ENCODE data around the gene GGA2.
A peak's percentile ranks its signal among the peaks of the same experiment; 100 is the strongest.
"Not testable (repeated sequence)": the region's sequence is repeated elsewhere in the genome, so short reads cannot be mapped to it uniquely, and the experiment has no call there.

The GGA2 gene

GRCh38 chr16:23484510-23485256 is 25.6 kb downstream of the GGA2 start:
- peak overlapping the region; percentile 57 for H3K27ac Mint-ChIP-seq
- no peak overlapping the region for H3K4me3 Mint-ChIP-seq
- no peaks in the 10 kb centered on the region for H3K27me3 Mint-ChIP-seq
- H3K9me3 Mint-ChIP-seq: no peaks in the 10 kb centered on the region
- H3K4me1 Mint-ChIP-seq (ENCODE audit: low read depth): peaks cover 5% of the 10 kb centered on the region
- DNase-seq: no peak
- H3K36me3 Mint-ChIP-seq (ENCODE audit: low read depth): peaks cover 96% of the 10 kb centered on the region

DNA sequence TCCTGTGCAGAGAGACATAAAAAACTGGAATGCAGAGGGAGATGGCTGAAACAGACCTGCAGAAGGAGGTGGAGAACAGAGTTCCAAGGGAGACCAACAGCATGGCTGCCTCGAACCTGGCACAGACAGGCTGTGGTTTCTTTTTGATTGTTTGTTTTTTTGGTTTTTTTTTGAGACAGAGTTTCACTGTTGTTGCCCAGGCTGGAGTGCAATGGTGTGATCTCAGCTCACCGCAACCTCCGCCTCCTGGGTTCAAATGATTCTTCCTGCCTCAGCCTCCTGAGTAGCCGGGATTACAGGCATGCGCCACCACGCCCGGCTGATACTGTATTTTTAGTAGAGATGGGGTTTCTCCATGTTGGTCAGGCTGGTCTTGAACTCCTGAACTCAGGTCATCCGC is 26.8 kb downstream of the GGA2 start:
- not testable (repeated sequence) for H3K9me3 Mint-ChIP-seq; DNase-seq; H3K4me1 Mint-ChIP-seq (ENCODE audit: low read depth); H3K4me3 Mint-ChIP-seq; H3K27me3 Mint-ChIP-seq
- Mint-ChIP-seq H3K36me3 (ENCODE audit: low read depth) (peaks cover 96% of the 10 kb centered on the region), H3K27ac (peak overlapping the region; percentile 80)

GRCh38 chr16:23482778-23483177 is 27.5 kb downstream of the GGA2 start:
- Mint-ChIP-seq H3K4me1 (ENCODE audit: low read depth) (peaks cover 5% of the 10 kb centered on the region), H3K27ac (peak overlapping the region; percentile 80), H3K9me3 (no peaks in the 10 kb centered on the region), H3K4me3 (no peak overlapping the region), H3K36me3 (ENCODE audit: low read depth) (peaks cover 95% of the 10 kb centered on the region), H3K27me3 (no peaks in the 10 kb centered on the region)
- DNase-seq: peak; percentile 52

DNA sequence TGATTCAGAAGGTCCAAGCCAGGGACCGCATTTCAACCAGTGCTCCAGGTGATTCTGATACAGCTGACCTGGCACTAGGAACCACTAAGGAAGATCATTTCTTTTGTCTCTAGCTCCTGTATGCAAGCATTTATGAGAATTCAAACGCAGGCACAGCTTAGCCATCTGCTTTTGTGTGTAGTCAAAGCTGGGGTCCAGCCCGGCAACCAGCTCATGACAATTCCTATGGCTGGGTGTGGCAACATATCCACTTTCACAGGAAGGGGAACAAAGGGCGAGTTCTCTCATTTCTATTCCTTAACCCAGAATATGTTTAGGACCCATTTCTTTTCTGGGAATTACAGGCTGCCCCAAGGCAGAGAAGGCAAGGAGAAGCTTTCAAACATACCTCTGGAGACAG is 30.0 kb downstream of the GGA2 start:
- H3K27me3 Mint-ChIP-seq: no peaks in the 10 kb centered on the region
- no peak overlapping the region for H3K27ac Mint-ChIP-seq
- DNase-seq: no peak
- H3K4me1 Mint-ChIP-seq (ENCODE audit: low read depth): peaks cover 5% of the 10 kb centered on the region
- H3K9me3 Mint-ChIP-seq: no peaks in the 10 kb centered on the region
- peaks cover 93% of the 10 kb centered on the region for H3K36me3 Mint-ChIP-seq (ENCODE audit: low read depth)
- no peak overlapping the region for H3K4me3 Mint-ChIP-seq

DNA sequence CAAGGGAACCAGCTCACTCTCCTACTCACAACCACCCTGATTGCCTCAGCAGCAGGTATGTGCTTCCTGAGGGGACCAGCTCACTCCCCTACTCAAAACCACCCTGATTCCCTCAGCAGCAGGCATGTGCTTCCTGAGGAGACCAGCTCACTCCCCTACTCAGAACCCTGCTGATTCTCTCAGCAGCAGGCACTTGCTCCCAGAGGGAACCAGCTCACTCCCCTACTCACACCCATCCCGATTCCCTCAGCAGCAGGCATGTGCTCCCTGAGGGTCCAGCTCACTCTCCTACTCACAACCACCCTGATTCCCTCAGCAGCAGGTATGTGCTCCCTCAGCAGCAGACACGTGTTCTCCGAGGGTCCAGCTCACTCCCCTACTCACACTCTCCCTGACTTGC is 31.2 kb downstream of the GGA2 start:
- Mint-ChIP-seq H3K4me1 (ENCODE audit: low read depth) (peaks cover 5% of the 10 kb centered on the region), H3K27ac (peak overlapping the region; percentile 20), H3K4me3 (no peak overlapping the region), H3K27me3 (no peaks in the 10 kb centered on the region), H3K36me3 (ENCODE audit: low read depth) (peaks cover 93% of the 10 kb centered on the region), H3K9me3 (no peaks in the 10 kb centered on the region)
- DNase-seq: no peak

DNA sequence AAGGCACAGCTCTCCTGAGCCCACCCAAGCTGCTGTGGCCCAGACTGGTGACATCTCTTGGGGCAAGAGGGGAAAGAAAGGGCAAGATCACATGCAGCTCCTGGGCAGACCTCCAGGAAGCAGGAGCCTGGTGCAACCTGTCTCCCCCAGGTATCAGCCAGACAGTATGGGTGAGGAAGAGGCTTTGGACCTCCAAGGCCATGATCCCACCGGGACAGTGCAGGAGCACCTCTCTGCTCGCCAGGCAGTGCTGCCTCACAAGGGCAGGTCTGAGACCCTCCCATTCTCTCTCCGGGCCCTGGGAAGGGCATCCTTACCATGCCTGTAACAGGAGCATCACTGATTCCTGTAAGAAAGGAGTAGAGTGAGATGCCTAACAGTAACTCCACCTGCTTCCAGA is 31.7 kb downstream of the GGA2 start:
- Mint-ChIP-seq H3K27ac (peak overlapping the region; percentile 20), H3K9me3 (no peaks in the 10 kb centered on the region)

GRCh38 chr16:23476289-23476688 is 34.0 kb downstream of the GGA2 start:
- H3K9me3 Mint-ChIP-seq: no peaks in the 10 kb centered on the region
- no peaks in the 10 kb centered on the region for H3K4me1 Mint-ChIP-seq (ENCODE audit: low read depth)
- H3K27me3 Mint-ChIP-seq: no peaks in the 10 kb centered on the region
- no peak overlapping the region for H3K4me3 Mint-ChIP-seq
- DNase-seq: no peak
- H3K27ac Mint-ChIP-seq: no peak overlapping the region
- peaks cover 80% of the 10 kb centered on the region for H3K36me3 Mint-ChIP-seq (ENCODE audit: low read depth)

More for the DNA sequence above, 31.7 kb downstream of the GGA2 start:
- peaks cover 5% of the 10 kb centered on the region for H3K4me1 Mint-ChIP-seq (ENCODE audit: low read depth)
- H3K36me3 Mint-ChIP-seq (ENCODE audit: low read depth): peaks cover 96% of the 10 kb centered on the region
- no peak for DNase-seq
- no peaks in the 10 kb centered on the region for H3K27me3 Mint-ChIP-seq
- H3K4me3 Mint-ChIP-seq: no peak overlapping the region

DNA sequence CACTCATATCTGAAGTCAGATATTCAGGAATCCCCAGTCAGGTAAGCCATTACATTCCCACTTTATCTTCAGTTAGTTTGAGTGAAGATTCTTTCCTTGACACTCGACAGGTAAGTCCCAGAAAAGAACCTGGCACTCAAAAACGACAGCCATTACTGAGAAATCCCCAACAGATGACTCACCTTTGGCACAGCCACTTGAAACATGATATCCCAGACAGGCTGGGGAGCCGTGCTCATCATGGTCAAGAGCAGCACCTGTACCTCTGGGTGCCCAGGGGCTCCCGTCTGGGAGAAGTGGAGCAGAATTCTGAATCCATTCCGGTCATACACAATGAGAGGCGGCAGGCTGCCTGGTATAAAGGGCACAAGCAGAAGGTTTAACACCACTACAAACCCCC is 40.5 kb downstream of the GGA2 start:
- Mint-ChIP-seq H3K4me3 (no peak overlapping the region), H3K4me1 (ENCODE audit: low read depth) (no peaks in the 10 kb centered on the region), H3K27ac (peak overlapping the region; percentile 71), H3K27me3 (no peaks in the 10 kb centered on the region), H3K36me3 (ENCODE audit: low read depth) (peaks cover 78% of the 10 kb centered on the region), H3K9me3 (no peaks in the 10 kb centered on the region)
- DNase-seq: no peak

DNA sequence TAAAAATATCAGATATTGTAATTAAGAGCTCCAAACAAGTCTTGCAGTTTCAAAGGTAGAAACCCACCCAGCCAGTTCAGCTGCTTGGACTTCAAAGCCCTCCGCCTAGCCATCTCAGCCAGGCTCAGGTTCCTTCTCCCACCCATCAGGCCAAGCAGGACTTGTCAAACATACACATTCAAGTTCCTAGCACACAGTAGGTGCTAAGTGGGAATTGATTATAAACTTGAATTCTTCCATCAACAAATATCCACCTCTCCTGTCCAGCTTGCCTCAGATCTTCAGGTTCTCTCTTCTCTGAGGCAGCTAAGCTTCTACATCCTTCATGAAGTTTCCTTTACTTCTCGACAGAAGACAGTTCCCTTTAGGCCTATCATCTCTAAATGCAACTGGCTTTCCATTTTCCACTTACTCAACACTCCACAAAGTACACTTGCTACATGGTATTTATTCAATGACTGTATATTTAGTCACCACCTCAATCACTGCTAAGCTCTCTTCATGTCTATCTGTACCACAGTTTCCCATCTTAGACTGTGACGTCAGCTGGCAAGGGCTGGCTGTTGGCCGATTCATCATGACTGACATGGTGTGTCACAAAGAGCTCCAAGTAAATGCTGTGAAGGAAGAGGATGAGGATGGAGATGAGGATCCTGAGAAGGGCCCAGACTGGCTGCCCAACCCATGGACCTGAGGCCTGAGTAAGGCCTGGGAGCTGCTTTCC is 44.0 kb downstream of the GGA2 start:
- H3K27ac Mint-ChIP-seq: peak overlapping the region; percentile 45
- no peaks in the 10 kb centered on the region for H3K9me3 Mint-ChIP-seq
- H3K36me3 Mint-ChIP-seq (ENCODE audit: low read depth): peaks cover 60% of the 10 kb centered on the region
- no peaks in the 10 kb centered on the region for H3K27me3 Mint-ChIP-seq
- no peak for DNase-seq
- H3K4me1 Mint-ChIP-seq (ENCODE audit: low read depth): no peaks in the 10 kb centered on the region
- H3K4me3 Mint-ChIP-seq: no peak overlapping the region

DNA sequence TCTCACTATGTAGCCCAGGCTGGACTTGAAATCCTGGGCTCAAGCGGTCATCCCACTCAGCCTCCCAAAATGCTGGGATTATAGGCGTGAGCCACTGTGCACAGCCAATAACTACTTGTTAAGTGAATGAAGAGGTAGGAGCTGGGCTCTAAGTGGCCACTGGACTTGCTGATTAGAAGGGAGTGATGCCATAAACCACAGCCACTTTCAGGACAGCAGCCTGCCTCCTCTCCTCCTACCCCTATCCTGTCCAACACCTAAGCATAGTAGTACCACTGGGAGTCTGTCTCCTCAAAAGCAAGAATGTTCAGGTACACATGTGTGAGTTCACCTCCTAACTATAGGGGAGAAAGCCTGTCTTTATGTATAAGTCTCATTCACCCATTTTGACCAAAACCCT is 45.1 kb downstream of the GGA2 start:
- Mint-ChIP-seq H3K4me1 (ENCODE audit: low read depth) (no peaks in the 10 kb centered on the region), H3K4me3 (no peak overlapping the region), H3K36me3 (ENCODE audit: low read depth) (peaks cover 50% of the 10 kb centered on the region), H3K9me3 (no peaks in the 10 kb centered on the region), H3K27ac (no peak overlapping the region), H3K27me3 (no peaks in the 10 kb centered on the region)
- DNase-seq: no peak

GRCh38 chr16:23464196-23464595 is 46.1 kb downstream of the GGA2 start:
- no peak overlapping the region for H3K4me3 Mint-ChIP-seq

DNA sequence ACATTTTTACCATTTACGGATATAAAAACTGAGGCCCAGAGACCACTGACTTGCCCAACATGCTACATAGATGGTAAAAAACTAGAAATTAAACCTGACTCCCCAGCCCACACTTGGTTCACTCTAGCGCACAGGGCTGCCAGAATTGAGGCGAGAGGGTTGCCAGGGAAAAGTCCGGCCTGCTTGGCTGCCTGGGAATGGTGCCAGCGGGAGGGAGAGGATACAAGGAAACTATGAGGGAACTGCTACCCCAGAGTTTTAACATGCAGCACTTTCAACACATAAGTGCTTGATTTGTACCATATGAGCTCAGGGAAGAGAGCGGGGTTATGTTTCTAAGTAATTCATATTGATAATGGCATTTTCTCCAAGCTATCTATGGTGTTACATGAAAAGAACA is 47.3 kb downstream of the GGA2 start:
- H3K4me3 Mint-ChIP-seq; H3K27ac Mint-ChIP-seq; DNase-seq; H3K27me3 Mint-ChIP-seq; H3K9me3 Mint-ChIP-seq; H3K4me1 Mint-ChIP-seq (ENCODE audit: low read depth): not testable (repeated sequence)
- H3K36me3 Mint-ChIP-seq (ENCODE audit: low read depth): peaks cover 29% of the 10 kb centered on the region

More at GRCh38 chr16:23464196-23464595, 46.1 kb downstream of the GGA2 start:
- H3K27me3 Mint-ChIP-seq: no peaks in the 10 kb centered on the region
- no peaks in the 10 kb centered on the region for H3K4me1 Mint-ChIP-seq (ENCODE audit: low read depth)
- no peak for DNase-seq
- no peak overlapping the region for H3K27ac Mint-ChIP-seq
- peaks cover 41% of the 10 kb centered on the region for H3K36me3 Mint-ChIP-seq (ENCODE audit: low read depth)
- H3K9me3 Mint-ChIP-seq: no peaks in the 10 kb centered on the region

DNA sequence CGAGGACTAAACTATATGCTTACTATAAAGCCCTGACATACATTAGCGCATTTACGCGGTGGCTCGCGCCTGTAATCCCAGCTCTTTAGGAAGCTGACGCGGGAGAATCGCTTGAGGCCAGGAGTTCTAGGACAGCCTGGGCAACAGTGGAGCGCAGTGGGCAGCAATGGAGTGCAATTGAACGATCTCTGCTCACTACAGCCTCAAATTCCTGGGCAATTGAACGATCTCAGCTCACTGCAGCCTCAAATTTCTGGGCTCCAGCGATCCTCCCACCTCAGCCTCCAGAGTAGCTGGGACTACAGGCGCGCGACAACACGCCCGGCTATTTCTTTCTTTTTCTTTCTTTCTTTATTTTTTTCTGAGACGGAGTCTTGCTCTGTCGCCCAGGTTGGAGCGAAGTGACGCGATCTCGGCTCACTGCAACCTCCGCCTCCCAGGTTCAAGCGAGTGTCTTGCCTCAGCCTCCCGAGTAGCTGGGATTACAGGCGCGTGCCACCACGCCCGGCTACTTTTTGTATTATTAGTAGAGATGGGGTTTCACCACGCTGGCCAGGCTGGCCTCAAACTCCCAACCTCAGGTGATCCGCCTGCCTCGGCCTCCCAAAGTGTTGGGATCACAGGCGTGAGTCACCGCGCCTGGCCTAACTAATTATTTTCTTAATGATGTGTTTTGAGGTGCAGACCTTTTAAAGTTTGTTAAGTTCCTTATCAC is 56.8 kb downstream of the GGA2 start:
- Mint-ChIP-seq H3K36me3 (ENCODE audit: low read depth) (peaks cover 11% of the 10 kb centered on the region), H3K4me3 (peak overlapping the region; percentile 88), H3K4me1 (ENCODE audit: low read depth) (peaks cover 30% of the 10 kb centered on the region), H3K27me3 (no peaks in the 10 kb centered on the region), H3K27ac (peak overlapping the region; percentile 92), H3K9me3 (no peaks in the 10 kb centered on the region)
- no peak for DNase-seq

GRCh38 chr16:23452572-23453337 is 57.5 kb downstream of the GGA2 start, which contains the start of gene COG7:
Gene COG7 (minus strand): TSS chr16:23453189. CDS start chr16:23452994, 195 bp downstream.
- H3K4me1 Mint-ChIP-seq (ENCODE audit: low read depth): peaks cover 34% of the 10 kb centered on the region
- no peaks in the 10 kb centered on the region for H3K9me3 Mint-ChIP-seq
- peak within 1 kb of the TSS; percentile 92 for H3K27ac Mint-ChIP-seq
- DNase-seq: peak; percentile 92
- H3K36me3 Mint-ChIP-seq (ENCODE audit: low read depth): peaks cover 11% of the 10 kb centered on the region
- H3K4me3 Mint-ChIP-seq: peak within 1 kb of the TSS; percentile 88
- H3K27me3 Mint-ChIP-seq: no peaks in the 10 kb centered on the region
